ENCODE data around the gene EPHX1.
"Not testable (repeated sequence)": the region's sequence is repeated elsewhere in the genome, so short reads cannot be mapped to it uniquely, and the experiment has no call there.

The EPHX1 gene

GRCh38 chr1:225811622-225812487, 1.9 kb downstream of the EPHX1 start:
- no peaks in the 10 kb centered on the region for H3K36me3 ChIP-seq
- TF ChIP-seq, protein P1, sequence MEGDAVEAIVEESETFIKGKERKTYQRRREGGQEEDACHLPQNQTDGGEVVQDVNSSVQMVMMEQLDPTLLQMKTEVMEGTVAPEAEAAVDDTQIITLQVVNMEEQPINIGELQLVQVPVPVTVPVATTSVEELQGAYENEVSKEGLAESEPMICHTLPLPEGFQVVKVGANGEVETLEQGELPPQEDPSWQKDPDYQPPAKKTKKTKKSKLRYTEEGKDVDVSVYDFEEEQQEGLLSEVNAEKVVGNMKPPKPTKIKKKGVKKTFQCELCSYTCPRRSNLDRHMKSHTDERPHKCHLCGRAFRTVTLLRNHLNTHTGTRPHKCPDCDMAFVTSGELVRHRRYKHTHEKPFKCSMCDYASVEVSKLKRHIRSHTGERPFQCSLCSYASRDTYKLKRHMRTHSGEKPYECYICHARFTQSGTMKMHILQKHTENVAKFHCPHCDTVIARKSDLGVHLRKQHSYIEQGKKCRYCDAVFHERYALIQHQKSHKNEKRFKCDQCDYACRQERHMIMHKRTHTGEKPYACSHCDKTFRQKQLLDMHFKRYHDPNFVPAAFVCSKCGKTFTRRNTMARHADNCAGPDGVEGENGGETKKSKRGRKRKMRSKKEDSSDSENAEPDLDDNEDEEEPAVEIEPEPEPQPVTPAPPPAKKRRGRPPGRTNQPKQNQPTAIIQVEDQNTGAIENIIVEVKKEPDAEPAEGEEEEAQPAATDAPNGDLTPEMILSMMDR (IDR thresholded peaks at IDR 0.05; ENCODE audit: low read depth, low read length): peak; percentile 51
- H3K4me3 ChIP-seq (ENCODE audit: low read depth, low read length): no peak overlapping the region
- peaks cover 5% of the 10 kb centered on the region for H3K4me1 ChIP-seq
- DNase-seq: no peak
- no peaks in the 10 kb centered on the region for H3K9me3 ChIP-seq
- H3K27me3 ChIP-seq: no peaks in the 10 kb centered on the region

DNA sequence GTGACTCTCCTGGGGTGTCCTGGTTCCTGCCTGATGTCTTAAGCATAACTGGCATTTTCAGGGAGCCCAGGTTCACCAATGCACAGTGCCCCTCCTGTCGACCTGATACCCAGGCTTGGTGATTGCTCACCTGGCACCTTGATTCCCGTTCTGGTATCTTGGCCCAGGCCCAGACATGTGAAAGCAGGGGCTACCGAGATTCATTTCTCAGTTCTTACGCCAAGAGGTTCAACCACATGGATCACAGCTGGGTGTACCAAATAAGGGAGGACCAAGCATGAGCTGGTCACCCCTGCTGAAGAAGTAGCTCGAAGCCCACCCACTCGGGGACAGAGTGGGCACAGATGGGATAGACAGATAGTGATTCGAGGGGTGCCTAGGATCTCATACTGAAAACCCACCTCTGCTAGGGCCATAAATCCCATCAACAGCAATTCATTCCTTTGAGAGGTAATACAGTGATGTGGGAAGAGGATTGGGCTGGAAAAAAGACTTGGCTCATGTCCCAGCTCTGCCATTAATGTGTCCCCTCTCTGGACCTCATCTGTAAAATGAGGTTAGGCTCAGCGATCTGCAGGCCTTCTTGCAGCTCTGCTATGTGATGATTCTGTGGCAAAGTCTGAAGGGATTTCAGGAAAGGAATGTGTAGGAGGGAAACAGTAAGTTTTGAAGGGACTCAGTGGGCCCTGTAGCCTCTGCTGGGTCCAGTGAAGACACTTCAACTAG, 2.7 kb downstream of the EPHX1 start:
- no peaks in the 10 kb centered on the region for H3K9me3 ChIP-seq

DNA sequence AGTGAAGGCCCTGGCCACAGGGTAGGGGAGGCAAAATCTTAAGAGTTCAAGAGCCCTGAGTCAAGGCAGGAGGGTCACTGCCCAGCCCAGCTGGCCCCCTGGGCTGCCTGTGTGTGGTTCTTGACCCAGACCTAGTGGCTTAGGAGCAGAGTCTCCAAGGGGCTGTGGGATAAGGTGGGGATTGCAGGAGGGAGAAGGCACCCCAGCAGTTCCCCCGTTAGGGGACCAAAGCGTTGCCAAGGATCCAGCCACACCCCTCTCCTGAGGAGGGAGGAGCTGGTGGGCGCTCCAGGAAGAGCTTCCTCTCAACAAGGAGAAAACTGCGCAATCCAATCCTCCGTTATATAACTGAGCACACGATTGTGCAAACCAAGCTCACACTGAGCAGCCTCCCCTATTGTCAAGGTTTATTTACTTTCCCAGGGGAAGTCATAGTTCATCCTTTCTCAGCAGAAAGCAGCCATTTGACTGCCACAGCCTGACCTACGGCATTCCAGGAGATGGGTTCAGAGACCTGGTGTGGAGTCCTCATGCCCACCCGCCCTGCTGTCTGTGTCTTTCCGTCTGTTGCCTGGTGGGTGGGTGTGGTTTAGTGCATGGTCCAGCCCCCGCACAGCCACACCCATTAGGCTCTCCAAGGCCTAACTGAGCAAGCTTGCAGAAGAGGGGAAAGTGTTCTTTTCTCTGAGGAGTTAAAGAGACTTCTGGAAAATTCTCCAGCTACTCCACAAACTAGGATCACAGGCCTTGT, 3.5 kb downstream of the EPHX1 start:
- H3K4me1 ChIP-seq: peaks cover 11% of the 10 kb centered on the region
- no peaks in the 10 kb centered on the region for H3K9me3 ChIP-seq
- TF ChIP-seq, protein P1 (IDR thresholded peaks at IDR 0.05; ENCODE audit: low read depth, low read length): no peak
- H3K27me3 ChIP-seq: no peaks in the 10 kb centered on the region
- H3K4me3 ChIP-seq (ENCODE audit: low read depth, low read length): no peak overlapping the region
- DNase-seq: peak; percentile 34
- H3K36me3 ChIP-seq: no peaks in the 10 kb centered on the region

More for the DNA sequence above, 2.7 kb downstream of the EPHX1 start:
- peak; percentile 36 for DNase-seq
- Histone ChIP-seq H3K27me3 (no peaks in the 10 kb centered on the region), H3K4me3 (ENCODE audit: low read depth, low read length) (no peak overlapping the region), H3K4me1 (peaks cover 9% of the 10 kb centered on the region), H3K36me3 (no peaks in the 10 kb centered on the region)
- TF ChIP-seq, protein P1 (IDR thresholded peaks at IDR 0.05; ENCODE audit: low read depth, low read length): no peak

- no peak for DNase-seq
- H3K4me1 ChIP-seq: peaks cover 11% of the 10 kb centered on the region
- H3K36me3 ChIP-seq: no peaks in the 10 kb centered on the region
- H3K9me3 ChIP-seq: no peaks in the 10 kb centered on the region
- TF ChIP-seq, protein P1 (IDR thresholded peaks at IDR 0.05; ENCODE audit: low read depth, low read length): no peak
- no peaks in the 10 kb centered on the region for H3K27me3 ChIP-seq
- H3K4me3 ChIP-seq (ENCODE audit: low read depth, low read length): no peak overlapping the region
Observed at GRCh38 chr1:225814381-225814780, 4.5 kb downstream of the EPHX1 start.

DNA sequence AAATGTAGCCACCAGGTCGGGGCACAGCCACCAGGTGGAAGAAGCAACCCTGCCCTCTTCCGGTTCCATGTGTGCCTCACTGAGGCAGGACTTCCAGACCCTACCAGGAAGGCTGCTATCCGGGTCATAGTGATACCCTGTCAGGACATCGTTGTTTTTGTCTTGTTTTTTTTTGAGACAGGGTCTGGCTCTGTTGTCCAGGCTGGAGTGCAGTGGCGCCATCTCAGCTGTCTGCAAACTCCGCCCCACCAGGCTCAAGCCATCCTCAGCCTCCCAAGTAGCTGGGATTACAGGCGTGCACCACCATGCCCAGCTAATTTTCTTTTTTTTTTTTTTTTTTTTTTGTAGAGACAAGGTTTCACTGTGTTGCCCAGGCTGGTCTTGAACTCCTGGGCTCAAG, 5.2 kb downstream of the EPHX1 start:
- H3K36me3 ChIP-seq; H3K4me3 ChIP-seq (ENCODE audit: low read depth, low read length); H3K27me3 ChIP-seq; H3K9me3 ChIP-seq; DNase-seq: not testable (repeated sequence)
- H3K4me1 ChIP-seq: peaks cover 11% of the 10 kb centered on the region

DNA sequence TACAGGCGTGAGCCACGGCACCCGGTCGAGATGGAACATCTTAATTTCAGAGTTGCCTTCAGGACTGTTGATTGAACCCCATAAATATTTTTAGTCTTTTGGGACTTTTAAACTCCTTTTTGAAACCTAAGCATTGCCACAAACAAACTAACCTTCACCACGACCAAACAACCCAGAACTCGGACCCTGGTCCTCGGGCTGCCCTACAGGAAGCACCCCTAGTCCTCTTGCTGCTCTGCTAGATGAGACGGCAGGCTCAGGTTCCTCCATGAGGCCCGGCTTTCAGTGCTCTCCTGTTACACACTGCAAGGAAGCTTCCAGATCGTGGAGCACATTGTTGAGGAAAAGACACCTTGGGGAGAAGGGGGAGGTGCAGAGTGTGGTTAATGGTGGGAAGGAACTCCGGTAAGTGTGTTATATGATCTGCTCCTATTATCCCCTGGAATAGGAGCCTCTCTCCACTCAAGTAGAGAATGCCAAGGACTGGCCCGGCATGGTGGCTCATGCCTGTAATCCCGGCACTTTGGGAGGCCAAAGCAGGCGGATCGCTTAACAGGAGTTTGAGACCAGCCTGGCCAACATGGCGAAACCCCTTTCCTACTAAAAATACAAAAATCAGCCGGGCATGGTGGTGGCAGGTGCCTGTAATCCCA, 5.7 kb downstream of the EPHX1 start:
- DNase-seq: no peak
- no peaks in the 10 kb centered on the region for H3K36me3 ChIP-seq
- no peak overlapping the region for H3K4me3 ChIP-seq (ENCODE audit: low read depth, low read length)
- no peaks in the 10 kb centered on the region for H3K9me3 ChIP-seq
- no peaks in the 10 kb centered on the region for H3K27me3 ChIP-seq
- TF ChIP-seq, protein P1 (IDR thresholded peaks at IDR 0.05; ENCODE audit: low read depth, low read length): no peak
- H3K4me1 ChIP-seq: peaks cover 11% of the 10 kb centered on the region

Measured in BE2C (cell line).